Endodermal cell (in vitro differentiated cells): ENCODE measurements around the gene BCLAF1. TPM values are rescaled to one million over a fixed set of nuclear protein-coding genes. Genes with fewer than 3 reads are reported as not detected.

Source experiments
- DNase-seq: peaks from one replicate; pipeline ENCODE4 v3.0.0-alpha.2; 2017
- H3K27ac ChIP-seq: 2 replicates; pipeline ENCODE4 v1.5.1; 2013; ENCODE audit warnings: mild to moderate bottlenecking, low read depth, low read length, moderate library complexity
- H3K27me3 ChIP-seq: 2 replicates; pipeline ENCODE4 v1.6.1; 2013; ENCODE audit warnings: mild to moderate bottlenecking, low read length, moderate library complexity; ENCODE audit not compliant: insufficient read depth, control insufficient read depth, poor library complexity, severe bottlenecking
- H3K36me3 ChIP-seq: 2 replicates; pipeline ENCODE4 v1.7.0; 2013; ENCODE audit warnings: mild to moderate bottlenecking, low read length, moderate library complexity; ENCODE audit not compliant: control insufficient read depth, insufficient read depth
- H3K4me1 ChIP-seq: one replicate; pipeline ENCODE4 v1.7.0; 2013; ENCODE audit warnings: low read length; ENCODE audit not compliant: control insufficient read depth, insufficient read depth
- H3K4me3 ChIP-seq: 2 replicates; pipeline ENCODE4 v1.5.1; 2013; ENCODE audit warnings: mild to moderate bottlenecking, low read length, moderate library complexity
- H3K9ac ChIP-seq: 2 replicates; pipeline ENCODE4 v1.6.1; 2013; ENCODE audit warnings: mild to moderate bottlenecking, low read length, moderate library complexity; ENCODE audit not compliant: poor library complexity, severe bottlenecking; ENCODE audit errors: extremely low read depth
- H3K9me3 ChIP-seq: 2 replicates; pipeline ENCODE4 v1.6.1; 2013; ENCODE audit warnings: mild to moderate bottlenecking, low read length, moderate library complexity; ENCODE audit not compliant: control insufficient read depth
- H3K27ac Mint-ChIP-seq: 2 replicates; pipeline ENCODE4 v1.8.0; 2020; ENCODE audit warnings: mixed read lengths
- H3K27me3 Mint-ChIP-seq: 2 replicates; pipeline ENCODE4 v1.8.0; 2021; ENCODE audit warnings: mild to moderate bottlenecking, mixed read lengths; ENCODE audit not compliant: insufficient read depth
- H3K36me3 Mint-ChIP-seq: 2 replicates; pipeline ENCODE4 v1.8.0; 2020; ENCODE audit warnings: low read depth, mixed read lengths
- H3K4me1 Mint-ChIP-seq: 2 replicates; pipeline ENCODE4 v1.8.0; 2020; ENCODE audit warnings: mixed read lengths
- H3K4me3 Mint-ChIP-seq: 2 replicates; pipeline ENCODE4 v1.8.0; 2020; ENCODE audit warnings: mild to moderate bottlenecking, moderate library complexity, mixed read lengths
- H3K9me3 Mint-ChIP-seq: 2 replicates; pipeline ENCODE4 v1.8.0; 2020; ENCODE audit warnings: mild to moderate bottlenecking, mixed read lengths
- WGBS, 2 experiments: methylation state at CpG; one replicate each; pipeline versions ENCODE4 v1.1.5 to v1.1.7; 2013; ENCODE audit warnings: missing lambda C conversion rate in 2 of 2, mixed read lengths in 1 of 2; ENCODE audit not compliant: insufficient coverage in 1 of 2, insufficient read length in 1 of 2; 5-methylcytosine and 5-hydroxymethylcytosine counted together
- total RNA-seq, 2 donors: library from RNA; stranded (reverse); fragmentation: NEBNext Ultra II Directional in 1 of 2; extraction: Animal tissue kit (Norgen Biotek cat#: 25700) in 1 of 2; gene quantifications; 2 replicates in 1 of 2; 3 replicates in 1 of 2; pipeline ENCODE4 v1.2.1, GENCODE V29; 2021
- TF ChIP-seq, protein P1 (sequence below): fragments of 200-600 bp; sonication (generic); conservative IDR thresholded peaks from 2 replicates; pipeline ENCODE4 v1.5.0; 2021; ENCODE audit warnings: antibody characterized with exemption, mild to moderate bottlenecking

BCLAF1 gene
- total RNA-seq, 2 donors from 2014 or later: 130 to 194 TPM

DNA sequence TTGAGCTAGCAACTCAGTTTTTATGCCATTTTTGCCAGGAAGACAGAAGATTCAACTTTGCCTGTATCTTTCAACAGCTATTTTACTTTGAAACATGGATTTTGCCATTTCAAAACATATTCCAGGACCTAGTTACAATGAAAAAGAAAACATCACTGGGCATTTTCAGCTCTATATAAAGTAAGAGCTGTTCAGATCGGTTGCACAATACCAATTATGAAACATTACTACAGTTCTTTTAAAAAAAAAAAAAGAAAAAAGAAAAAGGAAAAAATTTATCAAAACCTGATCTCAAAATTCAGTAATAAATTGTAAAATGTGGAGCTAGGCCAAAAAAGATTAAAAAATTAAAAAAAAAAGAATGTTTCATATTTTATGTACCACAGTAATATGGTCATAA lies 15.6 kb downstream of the BCLAF1 start:
- peaks cover 93% of the 10 kb centered on the region for H3K36me3 ChIP-seq
- Mint-ChIP-seq H3K27me3 (no peaks in the 10 kb centered on the region), H3K27ac (no peak overlapping the region), H3K4me1 (peaks cover 2% of the 10 kb centered on the region), H3K9me3 (no peaks in the 10 kb centered on the region), H3K36me3 (peaks cover 71% of the 10 kb centered on the region), H3K4me3 (no peak overlapping the region)
- 100% methylated on average over 1 of the region's 1 CpG; no CpG with 5 or more reads in 1 of the 2 experiments for WGBS, 2 experiments
- H3K4me3 ChIP-seq: no peak overlapping the region
- no peaks in the 10 kb centered on the region for H3K4me1 ChIP-seq
- TF ChIP-seq, protein P1, sequence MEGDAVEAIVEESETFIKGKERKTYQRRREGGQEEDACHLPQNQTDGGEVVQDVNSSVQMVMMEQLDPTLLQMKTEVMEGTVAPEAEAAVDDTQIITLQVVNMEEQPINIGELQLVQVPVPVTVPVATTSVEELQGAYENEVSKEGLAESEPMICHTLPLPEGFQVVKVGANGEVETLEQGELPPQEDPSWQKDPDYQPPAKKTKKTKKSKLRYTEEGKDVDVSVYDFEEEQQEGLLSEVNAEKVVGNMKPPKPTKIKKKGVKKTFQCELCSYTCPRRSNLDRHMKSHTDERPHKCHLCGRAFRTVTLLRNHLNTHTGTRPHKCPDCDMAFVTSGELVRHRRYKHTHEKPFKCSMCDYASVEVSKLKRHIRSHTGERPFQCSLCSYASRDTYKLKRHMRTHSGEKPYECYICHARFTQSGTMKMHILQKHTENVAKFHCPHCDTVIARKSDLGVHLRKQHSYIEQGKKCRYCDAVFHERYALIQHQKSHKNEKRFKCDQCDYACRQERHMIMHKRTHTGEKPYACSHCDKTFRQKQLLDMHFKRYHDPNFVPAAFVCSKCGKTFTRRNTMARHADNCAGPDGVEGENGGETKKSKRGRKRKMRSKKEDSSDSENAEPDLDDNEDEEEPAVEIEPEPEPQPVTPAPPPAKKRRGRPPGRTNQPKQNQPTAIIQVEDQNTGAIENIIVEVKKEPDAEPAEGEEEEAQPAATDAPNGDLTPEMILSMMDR: no peak
- H3K27me3 ChIP-seq: no peaks in the 10 kb centered on the region
- DNase-seq: no peak
- no peak overlapping the region for H3K27ac ChIP-seq
- H3K9ac ChIP-seq: no peak overlapping the region
- H3K9me3 ChIP-seq: no peaks in the 10 kb centered on the region

DNA sequence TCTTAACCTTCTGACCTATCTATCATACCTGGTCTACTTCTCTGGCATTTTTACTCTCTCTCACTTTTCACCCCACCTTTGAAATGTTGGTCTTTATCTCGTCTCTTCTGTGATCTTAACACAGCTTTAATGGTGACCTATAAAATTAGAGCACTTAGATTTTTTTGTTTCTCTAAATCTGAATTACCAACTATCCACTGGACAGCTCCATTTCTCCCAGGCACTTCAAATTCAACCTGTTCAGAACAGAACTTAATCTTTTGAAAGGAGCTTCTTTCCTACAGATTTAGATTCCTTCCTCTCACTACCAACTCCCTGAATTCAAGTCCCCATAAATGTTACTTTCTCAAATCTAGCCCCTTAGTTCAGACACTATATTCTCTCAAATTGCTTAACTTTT lies 24.5 kb downstream of the BCLAF1 start:
- H3K36me3 ChIP-seq: peaks cover 100% of the 10 kb centered on the region
- no peaks in the 10 kb centered on the region for H3K9me3 ChIP-seq
- DNase-seq: no peak
- H3K27me3 ChIP-seq: no peaks in the 10 kb centered on the region
- H3K27ac ChIP-seq: no peak overlapping the region
- Mint-ChIP-seq H3K4me3 (no peak overlapping the region), H3K27me3 (no peaks in the 10 kb centered on the region), H3K27ac (no peak overlapping the region), H3K36me3 (peaks cover 69% of the 10 kb centered on the region), H3K9me3 (no peaks in the 10 kb centered on the region), H3K4me1 (no peaks in the 10 kb centered on the region)
- no peaks in the 10 kb centered on the region for H3K4me1 ChIP-seq
- no peak overlapping the region for H3K4me3 ChIP-seq
- TF ChIP-seq, protein P1: no peak
- WGBS, 2 experiments: 100% methylated on average over 1 of the region's 1 CpG; no CpG with 5 or more reads in 1 of the 2 experiments
- no peak overlapping the region for H3K9ac ChIP-seq

DNA sequence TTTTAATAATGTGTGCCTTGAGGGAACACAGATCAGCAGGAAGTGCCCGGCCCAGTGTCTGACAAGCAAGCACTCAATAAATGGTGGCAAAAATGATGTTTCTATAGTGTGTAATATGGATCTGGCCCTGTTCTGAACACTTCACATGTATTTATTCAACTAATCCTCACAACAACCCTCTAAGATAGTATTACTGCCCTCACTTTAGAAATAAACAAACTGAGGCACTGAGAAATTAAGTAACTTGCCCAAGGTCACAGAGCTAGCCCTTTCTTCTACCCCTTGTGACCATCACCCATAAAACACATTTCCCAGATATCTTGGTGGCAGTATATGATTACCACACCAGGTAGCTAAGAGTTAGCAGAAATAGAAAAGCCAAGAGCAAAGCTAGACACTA lies 26.7 kb downstream of the BCLAF1 start:
- H3K27ac ChIP-seq: no peak overlapping the region
- Mint-ChIP-seq H3K27ac (no peak overlapping the region), H3K9me3 (no peaks in the 10 kb centered on the region), H3K4me3 (no peak overlapping the region), H3K27me3 (no peaks in the 10 kb centered on the region), H3K36me3 (peaks cover 80% of the 10 kb centered on the region), H3K4me1 (no peaks in the 10 kb centered on the region)
- H3K27me3 ChIP-seq: no peaks in the 10 kb centered on the region
- 90% methylated on average over 1 of the region's 1 CpG; no CpG with 5 or more reads in 1 of the 2 experiments for WGBS, 2 experiments
- peaks cover 100% of the 10 kb centered on the region for H3K36me3 ChIP-seq
- H3K4me1 ChIP-seq: no peaks in the 10 kb centered on the region
- no peak overlapping the region for H3K9ac ChIP-seq
- H3K4me3 ChIP-seq: no peak overlapping the region
- no peak for DNase-seq
- TF ChIP-seq, protein P1: no peak
- H3K9me3 ChIP-seq: no peaks in the 10 kb centered on the region
